Measurements from ENCODE around the gene PIGN. TPM values are rescaled to one million over a fixed set of nuclear protein-coding genes. Genes with fewer than 3 reads are reported as not detected.

The PIGN gene
- total RNA-seq, 1 experiment from 2014 or later = 30.9 TPM

GRCh38 chr18:62081248-62081647 is 105.6 kb downstream of the PIGN start:
- H4K8ac ChIP-seq (replicated peaks; ENCODE audit: insufficient read length, low read depth, low read length) = no peak overlapping the region
- no peak overlapping the region for H3K23ac ChIP-seq (ENCODE audit: insufficient read length, low read depth, low read length)
- H3K18ac ChIP-seq (ENCODE audit: insufficient read length, low read depth, low read length) = no peak overlapping the region
- no peak overlapping the region for H2BK15ac ChIP-seq (ENCODE audit: low read depth, low read length)
- no peak overlapping the region for H3K4me2 ChIP-seq (ENCODE audit: insufficient read depth, insufficient read length, low read length)
- H3K4ac ChIP-seq (ENCODE audit: low read depth, low read length) = no peak overlapping the region
- H2BK120ac ChIP-seq (ENCODE audit: low read depth, low read length, poor library complexity, severe bottlenecking) = no peak overlapping the region
- no peak overlapping the region for H4K5ac ChIP-seq (ENCODE audit: insufficient read length, low read depth, low read length)
- no peaks in the 10 kb centered on the region for H3K27me3 ChIP-seq (ENCODE audit: insufficient read depth, low read length)
- no peaks in the 10 kb centered on the region for H3K79me2 ChIP-seq (ENCODE audit: insufficient read depth, low read length)
- no peaks in the 10 kb centered on the region for H3K27me3 Mint-ChIP-seq (ENCODE audit: low read depth)
- no peak overlapping the region for H3K56ac ChIP-seq (ENCODE audit: insufficient read length, low read depth, low read length)
- H3K27ac Mint-ChIP-seq = no peak overlapping the region
- H3K9me3 ChIP-seq (ENCODE audit: control insufficient read depth, low read depth, low read length) = no peaks in the 10 kb centered on the region
- H2BK5ac ChIP-seq (ENCODE audit: insufficient read length, low read length) = no peak overlapping the region
- H3K9ac ChIP-seq (ENCODE audit: extremely low read depth, insufficient read length, low read length) = no peak overlapping the region
- no peak overlapping the region for H3T11ph ChIP-seq (ENCODE audit: low read length)
- no peaks in the 10 kb centered on the region for H3K23me2 ChIP-seq (ENCODE audit: insufficient read length, low read depth, low read length, poor library complexity, severe bottlenecking)
- WGBS (ENCODE audit: extremely low coverage, insufficient read length, low lambda C conversion rate) = no CpG with 5 or more reads among the region's 1 CpG
- H3K4me1 ChIP-seq (ENCODE audit: insufficient read depth, low read length) = no peaks in the 10 kb centered on the region
- no peak for TF ChIP-seq CTCF (conservative IDR thresholded peaks at IDR 0.05)
- H2BK12ac ChIP-seq (ENCODE audit: insufficient read length, low read depth, low read length) = no peak overlapping the region
- no peak overlapping the region for H3K27ac ChIP-seq (ENCODE audit: insufficient read length, low read depth, low read length)
- H2BK20ac ChIP-seq (ENCODE audit: low read depth, low read length, poor library complexity, severe bottlenecking) = no peak overlapping the region
- no peak overlapping the region for H2AFZ ChIP-seq (ENCODE audit: low read length)
- H4K20me1 ChIP-seq (ENCODE audit: control insufficient read depth, insufficient read depth, insufficient read length) = peaks cover 2% of the 10 kb centered on the region
- no peaks in the 10 kb centered on the region for H3K9me3 Mint-ChIP-seq
- no peaks in the 10 kb centered on the region for H3K79me1 ChIP-seq (ENCODE audit: insufficient read depth, low read depth, low read length, poor library complexity, severe bottlenecking)
- peaks cover 0 to 2% of the 10 kb centered on the region in 2 experiments; a peak in 1 of 4 replicates for H3K4me1 Mint-ChIP-seq
- no peak overlapping the region for H3K4me3 Mint-ChIP-seq
- H2AK5ac ChIP-seq (ENCODE audit: insufficient read length, low read length) = no peak overlapping the region
- DNase-seq = no peak
- no peak overlapping the region for H4K91ac ChIP-seq (ENCODE audit: insufficient read length, low read depth, low read length)
- 0 out of 7 replicates have a peak, but pooled peaks cover 0 to 1% (median 0%) of the 10 kb centered on the region in 3 experiments for H3K36me3 Mint-ChIP-seq (ENCODE audit: insufficient read depth in 1 of 3, low read depth in 3 of 3)
- H3K14ac ChIP-seq (ENCODE audit: insufficient read depth, low read length) = no peak overlapping the region

All from H9 (cell line).